Stimulated activated CD4-positive, alpha-beta T cell treated with anti-CD3 and anti-CD28 coated beads, Interleukin-4, amount 100 ng/mL, for 24 hours (primary cell): Measurements from ENCODE around the gene HBE1.
"Not testable (repeated sequence)": the region's sequence is repeated elsewhere in the genome, so short reads cannot be mapped to it uniquely, and the experiment has no call there.

Source experiments
- DNase-seq: peaks from one replicate; pipeline ENCODE4 v3.0.0-alpha.2; 2020

The HBE1 gene

GRCh38 chr11:5269715-5270147 is at the start of gene HBE1:
HBE1 (minus strand) TSS chr11:5269945; CDS start chr11:5269890, 55 bp downstream.
- DNase-seq: no peak

GRCh38 chr11:5317292-5317691 is 47.5 kb upstream of the HBE1 start:
- no peak for DNase-seq

- not testable (repeated sequence) for DNase-seq
These were observed 43.7 kb upstream of the HBE1 start for GRCh38 chr11:5313326-5314023.

GRCh38 chr11:5310423-5310822 is 40.7 kb upstream of the HBE1 start:
- no peak for DNase-seq

GRCh38 chr11:5307256-5308019 is 37.7 kb upstream of the HBE1 start:
- DNase-seq: no peak

- no peak for DNase-seq
These were observed 34.3 kb upstream of the HBE1 start for GRCh38 chr11:5304046-5304445.

GRCh38 chr11:5303626-5304025 is 33.9 kb upstream of the HBE1 start:
- DNase-seq: no peak

- DNase-seq: no peak
These were observed 32.1 kb upstream of the HBE1 start, which contains the start of gene OR51B4 for GRCh38 chr11:5301846-5302245. OR51B4 (minus strand) TSS chr11:5301946; CDS start chr11:5301946, 0 bp downstream.

- no peak for DNase-seq
These were observed 30.5 kb upstream of the HBE1 start for GRCh38 chr11:5300251-5300650.

- DNase-seq: no peak
These were observed 28.7 kb upstream of the HBE1 start for GRCh38 chr11:5298451-5298850.

- no peak for DNase-seq
These were observed 28.1 kb upstream of the HBE1 start for GRCh38 chr11:5297721-5298323.

- not testable (repeated sequence) for DNase-seq
These were observed 24.7 kb upstream of the HBE1 start for GRCh38 chr11:5294342-5294995.

- DNase-seq: no peak
These were observed 23.3 kb upstream of the HBE1 start for GRCh38 chr11:5293028-5293427.

GRCh38 chr11:5291207-5291838 is 21.6 kb upstream of the HBE1 start:
- DNase-seq: no peak

GRCh38 chr11:5290106-5290505 is 20.4 kb upstream of the HBE1 start:
- no peak for DNase-seq

GRCh38 chr11:5289696-5290095 is 20.0 kb upstream of the HBE1 start:
- DNase-seq: no peak

GRCh38 chr11:5288906-5289550 is 19.3 kb upstream of the HBE1 start:
- no peak for DNase-seq

- no peak for DNase-seq
These were observed 18.6 kb upstream of the HBE1 start for GRCh38 chr11:5288108-5288905.

GRCh38 chr11:5286901-5287300 is 17.2 kb upstream of the HBE1 start:
- no peak for DNase-seq

GRCh38 chr11:5286351-5286750 is 16.6 kb upstream of the HBE1 start:
- DNase-seq: no peak

GRCh38 chr11:5285703-5286340 is 16.1 kb upstream of the HBE1 start:
- DNase-seq: no peak
